Prostate gland (tissue), 2 donors: ENCODE measurements around the gene TRIM24.
"Not testable (repeated sequence)": the region's sequence is repeated elsewhere in the genome, so short reads cannot be mapped to it uniquely, and the experiment has no call there.

Experiments
- CTCF ChIP-seq, 4 experiments: fragments of 200-600 bp in 2 of 4; fragments of 450-650 bp in 2 of 4; sonication (generic) in 2 of 4; IDR thresholded peaks; 1 replicate in 3 of 4; 2 replicates in 1 of 4; pipeline ENCODE4 v1.5.1; 2016 to 2019; ENCODE audit warnings: antibody characterized with exemption in 4 of 4, mild to moderate bottlenecking in 2 of 4, moderate library complexity in 2 of 4
- POLR2A ChIP-seq: fragments of 450-650 bp; IDR thresholded peaks from one replicate; pipeline ENCODE4 v1.6.1; 2016; ENCODE audit warnings: antibody characterized with exemption, mild to moderate bottlenecking

GRCh38 chr7:138536833-138537232, 76.8 kb downstream of the TRIM24 start:
- not testable (repeated sequence) for TF ChIP-seq CTCF (IDR thresholded peaks at IDR 0.05); POLR2A
